Stomach (tissue), 4 donors: ENCODE measurements around the gene TIGD1.

Experiments
- CTCF ChIP-seq, 7 experiments: fragments of 450-650 bp in 4 of 7; fragments of 200-600 bp in 3 of 7; sonication (generic) in 3 of 7; IDR thresholded peaks; one replicate each; pipeline ENCODE4 v1.5.1; 2016 to 2019; ENCODE audit warnings: antibody characterized with exemption in 7 of 7, control low read depth in 2 of 7, mild to moderate bottlenecking in 1 of 7
- EP300 ChIP-seq: sonication (generic); formaldehyde crosslinking; IDR thresholded peaks from one replicate; pipeline ENCODE4 v1.6.1; 2017; ENCODE audit warnings: antibody characterized with exemption
- POLR2A ChIP-seq, 4 donors: fragments of 450-650 bp; IDR thresholded peaks; one replicate each; pipeline ENCODE4 v1.6.1; 2016; ENCODE audit warnings: antibody characterized with exemption in 4 of 4, control low read depth in 2 of 4, mild to moderate bottlenecking in 1 of 4, moderate library complexity in 1 of 4

- no peak for TF ChIP-seq EP300
- no peak for TF ChIP-seq CTCF (IDR thresholded peaks at IDR 0.05)
- TF ChIP-seq POLR2A (IDR thresholded peaks at IDR 0.05): no peak
Observed at GRCh38 chr2:232562515-232563151, 12.3 kb upstream of the TIGD1 start.
